ENCODE results near the gene YAF2. TPM values are rescaled to one million over a fixed set of nuclear protein-coding genes. Genes with fewer than 3 reads are reported as not detected.

Gene YAF2
- total RNA-seq, 1 donor from 2014 or later = 22.4 TPM

GRCh38 chr12:42178101-42178500 lies 59.9 kb downstream of the YAF2 start:
- DNase-seq (ENCODE audit: low spot score) = no peak
- Histone ChIP-seq H3K27ac (no peak overlapping the region), H3K27me3 (no peaks in the 10 kb centered on the region), H3K9ac (no peak overlapping the region), H3K4me2 (no peak overlapping the region), H3K4me3 (no peak overlapping the region), H2AFZ (replicated peaks) (no peak overlapping the region), H3K9me3 (ENCODE audit: low read depth) (no peaks in the 10 kb centered on the region), H3K4me1 (peaks cover 6% of the 10 kb centered on the region), H4K20me1 (ENCODE audit: low read depth) (no peaks in the 10 kb centered on the region), H3K79me2 (ENCODE audit: low read depth) (no peaks in the 10 kb centered on the region), H3F3A (ENCODE audit: low read depth) (no peaks in the 10 kb centered on the region), H3K36me3 (no peaks in the 10 kb centered on the region)
- H3K36me3 Mint-ChIP-seq = peaks cover 23% of the 10 kb centered on the region
- no peak overlapping the region for H3K4me3 Mint-ChIP-seq
- H3K4me1 Mint-ChIP-seq = peaks cover 4% of the 10 kb centered on the region
- TF ChIP-seq, protein P1, sequence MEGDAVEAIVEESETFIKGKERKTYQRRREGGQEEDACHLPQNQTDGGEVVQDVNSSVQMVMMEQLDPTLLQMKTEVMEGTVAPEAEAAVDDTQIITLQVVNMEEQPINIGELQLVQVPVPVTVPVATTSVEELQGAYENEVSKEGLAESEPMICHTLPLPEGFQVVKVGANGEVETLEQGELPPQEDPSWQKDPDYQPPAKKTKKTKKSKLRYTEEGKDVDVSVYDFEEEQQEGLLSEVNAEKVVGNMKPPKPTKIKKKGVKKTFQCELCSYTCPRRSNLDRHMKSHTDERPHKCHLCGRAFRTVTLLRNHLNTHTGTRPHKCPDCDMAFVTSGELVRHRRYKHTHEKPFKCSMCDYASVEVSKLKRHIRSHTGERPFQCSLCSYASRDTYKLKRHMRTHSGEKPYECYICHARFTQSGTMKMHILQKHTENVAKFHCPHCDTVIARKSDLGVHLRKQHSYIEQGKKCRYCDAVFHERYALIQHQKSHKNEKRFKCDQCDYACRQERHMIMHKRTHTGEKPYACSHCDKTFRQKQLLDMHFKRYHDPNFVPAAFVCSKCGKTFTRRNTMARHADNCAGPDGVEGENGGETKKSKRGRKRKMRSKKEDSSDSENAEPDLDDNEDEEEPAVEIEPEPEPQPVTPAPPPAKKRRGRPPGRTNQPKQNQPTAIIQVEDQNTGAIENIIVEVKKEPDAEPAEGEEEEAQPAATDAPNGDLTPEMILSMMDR (IDR thresholded peaks at IDR 0.05) = no peak
- H3K9me3 Mint-ChIP-seq = peaks cover 19% of the 10 kb centered on the region
- H3K27me3 Mint-ChIP-seq (ENCODE audit: insufficient read depth, low read depth) = no peaks in the 10 kb centered on the region
- H3K27ac Mint-ChIP-seq = no peak overlapping the region

DNA sequence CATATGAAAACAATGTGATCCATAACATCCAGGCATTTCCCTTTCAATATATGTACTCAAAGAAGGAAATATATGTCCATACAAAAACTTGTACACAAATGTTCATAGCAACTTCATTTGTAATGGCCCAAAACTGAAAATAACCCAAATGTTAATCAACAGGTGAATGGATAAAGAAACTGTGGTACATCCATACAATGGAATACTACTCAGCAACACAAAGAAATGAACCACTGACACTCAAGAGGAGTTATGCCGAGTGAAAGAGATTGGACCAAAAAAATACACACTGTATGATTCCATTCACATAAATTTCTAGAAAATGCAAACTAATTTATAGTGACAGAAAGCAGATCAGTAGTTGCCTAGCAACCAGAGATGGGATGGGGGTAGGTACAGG lies 63.1 kb downstream of the YAF2 start:
- no peaks in the 10 kb centered on the region for H3K36me3 ChIP-seq
- no peaks in the 10 kb centered on the region for H3K27me3 Mint-ChIP-seq (ENCODE audit: insufficient read depth, low read depth)
- no peak overlapping the region for H3K4me2 ChIP-seq
- no peak overlapping the region for H3K27ac Mint-ChIP-seq
- no peak overlapping the region for H3K27ac ChIP-seq
- no peaks in the 10 kb centered on the region for H3K27me3 ChIP-seq
- peaks cover 19% of the 10 kb centered on the region for H3K9me3 Mint-ChIP-seq
- no peaks in the 10 kb centered on the region for H3K9me3 ChIP-seq (ENCODE audit: low read depth)
- H2AFZ ChIP-seq (replicated peaks) = no peak overlapping the region
- H3K9ac ChIP-seq = no peak overlapping the region
- H3F3A ChIP-seq (ENCODE audit: low read depth) = no peaks in the 10 kb centered on the region
- no peaks in the 10 kb centered on the region for H3K4me1 ChIP-seq
- no peak overlapping the region for H3K4me3 Mint-ChIP-seq
- TF ChIP-seq EZH2 (IDR thresholded peaks at IDR 0.05) = no peak
- TF ChIP-seq, protein P1 (IDR thresholded peaks at IDR 0.05) = no peak
- no peak for TF ChIP-seq EZH2phosphoT487 (IDR thresholded peaks at IDR 0.05)
- no peaks in the 10 kb centered on the region for H4K20me1 ChIP-seq (ENCODE audit: low read depth)
- no peak overlapping the region for H3K4me3 ChIP-seq
- H3K4me1 Mint-ChIP-seq = no peaks in the 10 kb centered on the region
- peaks cover 27% of the 10 kb centered on the region for H3K36me3 Mint-ChIP-seq
- H3K79me2 ChIP-seq (ENCODE audit: low read depth) = no peaks in the 10 kb centered on the region
- no peak for DNase-seq (ENCODE audit: low spot score)

DNA sequence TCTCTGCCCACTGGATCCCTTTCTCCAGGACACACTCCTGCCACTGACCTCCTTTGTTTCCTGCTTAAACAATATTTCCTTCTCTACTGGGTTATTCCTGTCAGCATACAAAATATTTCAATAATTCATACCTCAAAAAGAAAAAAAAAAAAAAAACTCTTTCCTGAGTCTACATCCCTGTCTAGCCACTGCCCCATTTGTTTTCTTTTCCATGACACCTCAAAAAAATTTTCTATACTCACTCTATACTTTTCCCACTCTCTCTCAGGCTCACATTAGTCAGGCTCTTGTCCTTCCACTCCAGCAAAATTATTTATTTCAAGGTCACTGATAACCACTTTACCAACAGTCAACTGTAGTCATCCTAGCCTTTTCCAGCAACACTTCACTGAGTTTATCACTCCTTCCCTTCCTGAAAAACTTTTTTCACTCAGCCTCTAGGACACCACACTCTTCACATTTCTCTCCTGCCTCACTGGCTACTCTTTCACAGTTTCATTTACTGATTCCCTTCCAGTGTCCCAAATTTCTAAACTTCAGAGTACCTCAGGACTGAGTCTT lies 64.0 kb downstream of the YAF2 start:
- TF ChIP-seq EZH2 (IDR thresholded peaks at IDR 0.05) = no peak
- TF ChIP-seq EZH2phosphoT487 (IDR thresholded peaks at IDR 0.05) = no peak
- H3K4me2 ChIP-seq = no peak overlapping the region
- peaks cover 27% of the 10 kb centered on the region for H3K36me3 Mint-ChIP-seq
- H3F3A ChIP-seq (ENCODE audit: low read depth) = no peaks in the 10 kb centered on the region
- H3K9me3 ChIP-seq (ENCODE audit: low read depth) = no peaks in the 10 kb centered on the region
- H3K27me3 ChIP-seq = no peaks in the 10 kb centered on the region
- H3K4me3 ChIP-seq = no peak overlapping the region
- H2AFZ ChIP-seq (replicated peaks) = no peak overlapping the region
- peaks cover 19% of the 10 kb centered on the region for H3K9me3 Mint-ChIP-seq
- H3K27me3 Mint-ChIP-seq (ENCODE audit: insufficient read depth, low read depth) = no peaks in the 10 kb centered on the region
- no peak for DNase-seq (ENCODE audit: low spot score)
- no peaks in the 10 kb centered on the region for H3K4me1 ChIP-seq
- no peaks in the 10 kb centered on the region for H3K36me3 ChIP-seq
- H3K4me1 Mint-ChIP-seq = no peaks in the 10 kb centered on the region
- no peaks in the 10 kb centered on the region for H4K20me1 ChIP-seq (ENCODE audit: low read depth)
- H3K79me2 ChIP-seq (ENCODE audit: low read depth) = no peaks in the 10 kb centered on the region
- H3K27ac Mint-ChIP-seq = no peak overlapping the region
- no peak overlapping the region for H3K27ac ChIP-seq
- no peak overlapping the region for H3K9ac ChIP-seq
- no peak overlapping the region for H3K4me3 Mint-ChIP-seq

- no peak overlapping the region for H3K27ac Mint-ChIP-seq
- no peak for DNase-seq (ENCODE audit: low spot score)
- no peaks in the 10 kb centered on the region for H3K27me3 ChIP-seq
- H3K4me1 Mint-ChIP-seq = no peaks in the 10 kb centered on the region
- no peaks in the 10 kb centered on the region for H3K79me2 ChIP-seq (ENCODE audit: low read depth)
- no peak overlapping the region for H3K9ac ChIP-seq
- no peaks in the 10 kb centered on the region for H3K9me3 ChIP-seq (ENCODE audit: low read depth)
- TF ChIP-seq EZH2 (IDR thresholded peaks at IDR 0.05) (no peak), EZH2phosphoT487 (IDR thresholded peaks at IDR 0.05) (no peak)
- TF ChIP-seq, protein P1 (IDR thresholded peaks at IDR 0.05) = no peak
- H2AFZ ChIP-seq (replicated peaks) = no peak overlapping the region
- no peaks in the 10 kb centered on the region for H3K27me3 Mint-ChIP-seq (ENCODE audit: insufficient read depth, low read depth)
- no peak overlapping the region for H3K4me3 Mint-ChIP-seq
- no peak overlapping the region for H3K4me2 ChIP-seq
- no peaks in the 10 kb centered on the region for H4K20me1 ChIP-seq (ENCODE audit: low read depth)
- H3F3A ChIP-seq (ENCODE audit: low read depth) = no peaks in the 10 kb centered on the region
- H3K36me3 Mint-ChIP-seq = peaks cover 26% of the 10 kb centered on the region
- no peak overlapping the region for H3K4me3 ChIP-seq
- no peak overlapping the region for H3K27ac ChIP-seq
- H3K9me3 Mint-ChIP-seq = peaks cover 19% of the 10 kb centered on the region
- no peaks in the 10 kb centered on the region for H3K4me1 ChIP-seq
- no peaks in the 10 kb centered on the region for H3K36me3 ChIP-seq
Observed at GRCh38 chr12:42172441-42173210, 65.4 kb downstream of the YAF2 start.
